ENCODE measurements around the gene SNX9.
A peak's percentile ranks its signal among the peaks of the same experiment; 100 is the strongest.
"Not testable (repeated sequence)": the region's sequence is repeated elsewhere in the genome, so short reads cannot be mapped to it uniquely, and the experiment has no call there.

Gene SNX9

GRCh38 chr6:157823001-157823527 lies at the start of gene SNX9:
Gene SNX9, plus strand, starts transcription at chr6:157823246. Its CDS starts 189 bp downstream, at chr6:157823435.
- peak; percentile 51 for DNase-seq (ENCODE audit: low read depth)

- DNase-seq (ENCODE audit: low read depth): no peak
Observed at GRCh38 chr6:157773248-157773773, 49.7 kb upstream of the SNX9 start.

- no peak for DNase-seq (ENCODE audit: low read depth)
Observed at GRCh38 chr6:157774153-157775135, 48.6 kb upstream of the SNX9 start.

GRCh38 chr6:157775376-157775775 lies 47.7 kb upstream of the SNX9 start:
- no peak for DNase-seq (ENCODE audit: low read depth)

- DNase-seq (ENCODE audit: low read depth): no peak
Observed at GRCh38 chr6:157777344-157777743, 45.7 kb upstream of the SNX9 start.

- no peak for DNase-seq (ENCODE audit: low read depth)
Observed at GRCh38 chr6:157778719-157779118, 44.3 kb upstream of the SNX9 start.

GRCh38 chr6:157779705-157780604 lies 43.1 kb upstream of the SNX9 start:
- no peak for DNase-seq (ENCODE audit: low read depth)

- no peak for DNase-seq (ENCODE audit: low read depth)
Observed at GRCh38 chr6:157785636-157786035, 37.4 kb upstream of the SNX9 start.

- DNase-seq (ENCODE audit: low read depth): no peak
Observed at GRCh38 chr6:157786221-157786620, 36.8 kb upstream of the SNX9 start.

GRCh38 chr6:157787080-157787479 lies 36.0 kb upstream of the SNX9 start:
- no peak for DNase-seq (ENCODE audit: low read depth)

- no peak for DNase-seq (ENCODE audit: low read depth)
Observed at GRCh38 chr6:157788180-157788579, 34.9 kb upstream of the SNX9 start.

- DNase-seq (ENCODE audit: low read depth): no peak
Observed at GRCh38 chr6:157789297-157789696, 33.7 kb upstream of the SNX9 start.

GRCh38 chr6:157789861-157790260 lies 33.2 kb upstream of the SNX9 start:
- no peak for DNase-seq (ENCODE audit: low read depth)

- DNase-seq (ENCODE audit: low read depth): no peak
Observed at GRCh38 chr6:157790548-157791160, 32.4 kb upstream of the SNX9 start.

GRCh38 chr6:157791450-157791849 lies 31.6 kb upstream of the SNX9 start:
- DNase-seq (ENCODE audit: low read depth): no peak

GRCh38 chr6:157792671-157793070 lies 30.4 kb upstream of the SNX9 start:
- no peak for DNase-seq (ENCODE audit: low read depth)

GRCh38 chr6:157794012-157794411 lies 29.0 kb upstream of the SNX9 start:
- not testable (repeated sequence) for DNase-seq (ENCODE audit: low read depth)

GRCh38 chr6:157795841-157796240 lies 27.2 kb upstream of the SNX9 start:
- no peak for DNase-seq (ENCODE audit: low read depth)

GRCh38 chr6:157798851-157799250 lies 24.2 kb upstream of the SNX9 start:
- no peak for DNase-seq (ENCODE audit: low read depth)

GRCh38 chr6:157799561-157799960 lies 23.5 kb upstream of the SNX9 start:
- DNase-seq (ENCODE audit: low read depth): not testable (repeated sequence)

- no peak for DNase-seq (ENCODE audit: low read depth)
Observed at GRCh38 chr6:157800420-157801237, 22.4 kb upstream of the SNX9 start.

Data from activated T-cell treated with anti-CD3 and anti-CD28 coated beads for 1 hour (primary cell).